ENCODE data around the gene NCMAP.

GRCh38 chr1:24619376-24619775 is 63.5 kb downstream of the NCMAP start:
- TF ChIP-seq POLR2AphosphoS5 (IDR thresholded peaks at IDR 0.05) = no peak
- no peak for TF ChIP-seq CTCF (IDR thresholded peaks at IDR 0.05)
- TF ChIP-seq POLR2A (IDR thresholded peaks at IDR 0.05) = no peak

All from breast epithelium (tissue), 3 donors.